ENCODE measurements around the gene EPB41L4B. TPM values are rescaled to one million over a fixed set of nuclear protein-coding genes. Genes with fewer than 3 reads are reported as not detected.

The EPB41L4B gene
- total and polyA plus RNA-seq, 2 of the 13 experiments (the other 11 are each of a cell fraction or from before 2014, with no cell fraction given): 17.6 to 22.1 TPM

- TF ChIP-seq SKIL (CRISPR knock-in tag; IDR thresholded peaks at IDR 0.05; ENCODE audit: borderline replicate concordance): no peak
- TF ChIP-seq ZC3H13 (CRISPR knock-in tag; IDR thresholded peaks at IDR 0.05): no peak
These were observed 1.7 kb downstream of the EPB41L4B start (continued) for GRCh38 chr9:109319017-109319625.

- ChIA-PET POLR2A (interaction anchor here (0.6 to 2.7 kb wide), 4 partner anchors 9 to 211 kb away, joined by 3 to 13 read pairs (median 5); no protein-coding TSS in a partner anchor), CTCF (ENCODE audit: low intra/inter-chr PET ratio, low total read pairs) (interaction anchor here (1.0 kb wide), 1 partner anchor 74 kb away, joined by 3 read pairs; no protein-coding TSS in a partner anchor)
- BruUV-seq (replicated peaks): no TSS peak
- ATAC-seq (no peak), FAIRE-seq (peak; percentile 15), DNase-seq (ENCODE audit: low spot score) (no peak)
- no peaks in the 10 kb centered on the region for H4K20me1 ChIP-seq (ENCODE audit: insufficient read depth, low read length)
- H3K4me3 ChIP-seq (replicated peaks in 1 of 3; ENCODE audit: insufficient read depth in 1 of 3, low read depth in 2 of 3, low read length in 3 of 3): peak overlapping the region; percentile 85 to 91 (median 90)
- no peak overlapping the region for H2AFZ ChIP-seq (ENCODE audit: low read length)
- H3K4me2 ChIP-seq (ENCODE audit: low read depth, low read length): peak overlapping the region; percentile 96
- intact Hi-C loops (cut with micrococcal nuclease; ENCODE audit: unreplicated experiment): no loop called here
- in situ Hi-C loops (cut with HindIII; ENCODE audit: extremely low pct_ligation_motif_present, low pct_unique_long_range_greater_than_20kb): loop anchor here (5.0 kb wide), 1 partner anchor 71 kb away; no protein-coding TSS in a partner anchor
- no peaks in the 10 kb centered on the region; a peak in 1 of 5 replicates for H3K27me3 ChIP-seq (ENCODE audit: control insufficient read depth in 1 of 2, insufficient read depth in 2 of 2, low read length in 2 of 2)
- no peak overlapping the region for H3K27ac ChIP-seq (ENCODE audit: extremely low read length, insufficient read depth, low read length)
- no peaks in the 10 kb centered on the region for H3K36me3 ChIP-seq (replicated peaks in 1 of 2; ENCODE audit: control insufficient read depth in 1 of 2, insufficient read depth in 2 of 2, low read length in 2 of 2)
- WGBS (ENCODE audit: low lambda C conversion rate): 64% methylated on average over 13 of the region's 13 CpGs
- H3K9me3 ChIP-seq (ENCODE audit: low read length): no peaks in the 10 kb centered on the region
- peak overlapping the region; percentile 68; the same call in 1 of the 2 replicates for H3K9ac ChIP-seq (ENCODE audit: insufficient read depth, low read depth, low read length)
- peaks cover 71% of the 10 kb centered on the region for H3K4me1 ChIP-seq (ENCODE audit: insufficient read depth, low read length)
- H3K79me2 ChIP-seq (ENCODE audit: insufficient read depth, low read length): peaks cover 55% of the 10 kb centered on the region
- no peak for TF ChIP-seq SMYD3 (CRISPR knock-in tag; IDR thresholded peaks at IDR 0.05)
- no peak for TF ChIP-seq PRDM4 (CRISPR knock-in tag; IDR thresholded peaks at IDR 0.05; ENCODE audit: borderline replicate concordance)
- TF ChIP-seq TFDP2 (CRISPR knock-in tag; IDR thresholded peaks at IDR 0.05): no peak
- no peak for TF ChIP-seq SIN3A (IDR thresholded peaks at IDR 0.05; ENCODE audit: borderline replicate concordance, low read depth, low read length)
- no peak for TF ChIP-seq PITX1 (CRISPR knock-in tag; IDR thresholded peaks at IDR 0.05)
- no peak for TF ChIP-seq ZBTB14 (CRISPR knock-in tag; IDR thresholded peaks at IDR 0.05)
- no peak for TF ChIP-seq ZNF619 (CRISPR knock-in tag; IDR thresholded peaks at IDR 0.05)
- TF ChIP-seq ZNF83 (CRISPR knock-in tag; IDR thresholded peaks at IDR 0.05; ENCODE audit: borderline replicate concordance): no peak
These were observed 2.7 kb downstream of the EPB41L4B start for GRCh38 chr9:109317979-109318741.

Measured in HepG2 (cell line).